CD4-positive, alpha-beta T cell treated with Interleukin-12 subunit alpha and Interleukin-12 subunit beta, for 1 hour (primary cell): Measurements from ENCODE around the gene IFI27L2.
"Not testable (repeated sequence)": the region's sequence is repeated elsewhere in the genome, so short reads cannot be mapped to it uniquely, and the experiment has no call there.

Source experiments
- DNase-seq: peaks from one replicate; pipeline ENCODE4 v3.0.0-alpha.2; 2020

The IFI27L2 gene, protein sequence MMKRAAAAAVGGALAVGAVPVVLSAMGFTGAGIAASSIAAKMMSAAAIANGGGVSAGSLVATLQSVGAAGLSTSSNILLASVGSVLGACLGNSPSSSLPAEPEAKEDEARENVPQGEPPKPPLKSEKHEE

DNA sequence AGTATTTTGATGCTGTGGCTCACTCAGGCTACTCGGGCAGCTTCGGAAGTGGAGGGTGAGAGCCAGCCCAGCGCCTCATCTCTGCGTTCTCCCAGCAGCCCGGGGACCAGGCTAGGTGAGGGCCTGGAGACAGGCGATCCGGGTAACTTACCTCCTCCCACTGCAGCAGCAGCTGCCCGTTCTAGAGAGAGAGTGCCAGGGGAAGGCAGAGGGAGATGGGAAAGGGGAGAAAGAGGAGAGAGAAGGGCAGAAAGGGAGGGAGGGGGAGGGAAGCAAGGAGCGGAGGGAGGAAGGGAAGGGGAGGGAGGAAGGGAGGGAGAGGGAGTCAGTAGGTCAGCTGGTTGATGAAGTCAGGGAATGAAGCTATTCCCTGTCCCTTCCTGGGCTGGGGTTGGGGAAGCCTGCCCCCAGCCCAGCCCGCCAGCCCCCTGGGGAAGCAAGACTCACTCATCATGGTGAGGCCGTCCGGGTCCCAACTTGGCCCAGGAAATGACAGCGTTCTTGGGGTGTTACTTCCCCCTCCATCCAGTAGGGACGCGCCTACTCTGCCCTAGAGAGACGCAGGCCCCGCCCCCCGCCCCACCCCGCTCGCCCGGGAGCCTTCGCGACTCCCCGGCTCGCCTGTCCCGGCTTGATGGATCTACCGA, at the start of gene IFI27L2:
IFI27L2 (minus strand) TSS at position 494 of the 647 bp plus-strand sequence; CDS start at position 454, 40 bp downstream.
- peak; percentile 75 for DNase-seq

DNA sequence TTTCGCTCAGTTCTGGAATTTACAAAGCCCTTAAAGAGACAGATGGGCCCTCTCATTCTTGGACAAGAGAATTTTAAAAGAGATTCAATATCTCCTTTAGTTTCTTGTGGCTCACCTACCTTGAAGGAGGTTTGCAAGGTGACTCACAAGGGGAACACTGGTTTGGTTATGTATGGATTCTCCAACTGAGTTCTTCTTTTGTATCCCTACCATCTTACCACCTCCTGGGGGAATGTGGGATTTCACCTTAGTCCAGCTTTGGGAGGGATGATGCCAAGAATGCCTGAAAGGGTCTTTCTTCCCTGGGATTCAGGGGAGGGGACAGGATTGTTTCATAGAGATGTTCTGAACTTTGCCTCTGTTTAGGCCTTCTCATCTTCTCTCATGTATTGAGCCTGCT, 48.4 kb upstream of the IFI27L2 start:
- DNase-seq = no peak

DNA sequence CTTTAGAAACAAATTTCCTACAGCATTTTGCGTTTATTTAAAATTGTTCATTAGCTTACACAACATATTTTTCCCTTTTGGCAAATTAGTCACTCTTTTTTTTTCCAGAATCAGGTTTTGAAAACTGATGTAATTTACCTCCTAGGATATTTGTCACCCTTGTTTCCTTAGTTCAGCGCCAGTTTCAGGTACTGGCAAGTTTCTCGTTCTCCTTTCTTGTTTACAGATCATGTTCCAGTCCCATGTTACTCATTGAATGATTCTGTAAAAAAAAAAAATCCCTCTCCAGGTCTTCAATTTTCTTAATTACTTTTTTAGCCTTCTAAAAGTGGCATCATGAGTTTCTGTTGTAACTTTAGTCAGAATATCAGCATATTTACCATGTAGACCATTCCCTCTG, 47.4 kb upstream of the IFI27L2 start:
- no peak for DNase-seq

DNA sequence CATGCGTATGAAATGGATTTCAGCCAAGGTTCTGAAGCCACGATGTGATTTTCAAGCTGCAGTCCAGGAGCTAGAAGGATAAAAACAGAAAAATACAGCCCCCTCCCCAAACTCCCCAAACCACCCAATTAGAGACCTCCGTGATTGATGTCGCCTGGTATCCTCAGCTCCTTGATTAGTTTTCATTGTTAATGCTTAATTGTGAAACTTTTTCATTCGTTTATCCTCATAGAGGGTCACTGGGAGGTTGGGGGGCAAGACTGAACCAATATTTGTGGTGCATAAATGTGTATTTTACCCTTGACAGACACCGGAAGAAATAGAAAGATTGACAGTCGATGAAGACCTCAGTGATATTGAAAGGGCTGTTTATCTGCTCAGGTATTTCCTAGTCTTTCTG, 46.3 kb upstream of the IFI27L2 start:
- no peak for DNase-seq

DNA sequence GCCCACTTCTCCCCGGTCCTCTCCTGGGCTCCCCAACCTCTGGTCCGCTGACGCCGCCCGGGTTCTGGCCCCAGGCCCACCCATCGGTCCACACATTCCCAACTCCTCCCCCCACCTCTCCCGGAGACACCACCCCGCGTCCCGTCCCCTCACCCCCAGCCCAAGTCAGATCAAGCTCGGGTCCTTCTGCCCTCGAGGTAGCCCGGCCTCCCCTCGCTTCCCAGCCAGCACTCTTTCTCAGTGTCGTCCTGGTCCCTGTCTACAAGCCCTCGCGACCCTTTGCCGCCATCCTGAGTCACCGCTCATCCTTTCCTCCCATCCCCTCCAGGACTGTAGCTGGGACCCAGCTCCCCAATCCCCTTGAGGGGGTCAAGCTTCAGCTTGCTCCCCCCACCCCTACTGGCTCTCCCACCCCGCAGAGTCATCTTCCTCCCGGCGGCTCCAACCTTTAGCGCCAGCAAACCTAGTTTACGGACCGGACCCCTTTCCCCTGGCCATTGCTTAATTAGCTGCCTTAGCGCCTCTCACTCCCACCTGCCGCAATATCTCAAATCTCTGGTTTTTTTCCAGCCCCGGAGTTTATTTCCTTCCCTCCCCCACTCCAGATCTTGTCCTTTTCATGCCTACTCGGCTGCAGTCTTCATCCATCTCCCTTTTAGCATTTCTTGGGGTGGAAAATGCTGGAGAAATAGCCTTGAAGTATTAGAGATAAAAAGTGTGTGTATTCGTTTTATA, 45.8 kb upstream of the IFI27L2 start:
- no peak for DNase-seq

DNA sequence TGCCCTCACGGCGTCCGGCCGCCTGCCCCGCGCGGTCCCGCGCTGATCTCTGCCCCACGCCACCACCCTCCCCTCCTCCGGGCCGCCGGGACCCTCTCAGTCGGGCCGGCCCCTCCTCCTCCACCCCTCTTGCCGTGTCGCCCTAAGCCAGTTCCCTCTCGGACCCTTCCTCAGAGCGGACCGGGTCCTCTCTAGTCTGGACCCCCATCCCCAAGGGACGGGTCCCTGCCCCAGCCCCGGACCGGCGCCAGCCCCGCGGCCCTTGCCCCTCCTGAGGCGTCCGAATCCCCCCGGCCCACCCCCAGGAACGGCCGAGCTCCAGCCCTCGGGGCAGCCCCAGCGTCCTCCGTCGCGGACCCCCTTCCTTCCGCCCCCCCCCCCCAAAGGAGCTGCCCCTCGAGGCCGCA, 45.2 kb upstream of the IFI27L2 start:
- no peak for DNase-seq

DNA sequence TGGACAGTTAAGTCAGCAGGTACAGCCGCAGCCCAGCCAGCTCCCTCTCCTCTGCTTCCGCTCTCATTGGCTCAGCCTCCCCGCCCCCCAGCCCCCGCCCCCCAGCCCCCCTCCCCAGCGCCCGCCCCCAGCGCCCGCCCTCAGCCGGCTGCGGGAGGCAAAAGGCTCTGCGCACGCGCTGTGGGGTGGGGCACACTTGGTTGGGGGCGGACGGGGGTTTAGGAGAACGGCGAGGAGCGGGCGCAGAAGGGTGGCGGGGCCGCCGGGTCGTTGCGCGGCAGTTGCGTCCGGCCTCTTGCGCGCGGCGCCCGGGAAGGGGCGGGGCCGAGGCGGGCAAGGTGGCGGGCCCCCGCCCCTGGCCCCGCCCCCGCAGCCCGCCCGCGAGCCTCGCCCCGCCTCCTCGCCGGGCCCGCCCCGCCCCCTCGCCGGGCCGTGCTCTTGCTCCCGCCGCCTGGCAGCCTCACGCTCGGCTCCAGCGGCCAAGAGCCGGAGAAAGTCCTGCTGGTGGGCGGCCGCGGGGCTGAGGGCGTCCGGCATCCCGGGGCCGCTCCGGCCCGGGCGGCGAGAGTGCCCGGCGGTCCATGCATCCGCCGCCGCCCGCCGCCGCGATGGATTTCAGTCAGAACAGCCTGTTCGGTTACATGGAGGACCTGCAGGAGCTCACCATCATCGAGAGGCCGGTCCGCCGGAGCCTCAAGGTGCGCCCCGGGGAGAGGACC, 44.6 kb upstream of the IFI27L2 start, which contains the start of gene PPP4R4:
PPP4R4 (plus strand) TSS at position 438 of the 719 bp plus-strand sequence; CDS start at position 582, 144 bp downstream.
- peak; percentile 91 for DNase-seq

DNA sequence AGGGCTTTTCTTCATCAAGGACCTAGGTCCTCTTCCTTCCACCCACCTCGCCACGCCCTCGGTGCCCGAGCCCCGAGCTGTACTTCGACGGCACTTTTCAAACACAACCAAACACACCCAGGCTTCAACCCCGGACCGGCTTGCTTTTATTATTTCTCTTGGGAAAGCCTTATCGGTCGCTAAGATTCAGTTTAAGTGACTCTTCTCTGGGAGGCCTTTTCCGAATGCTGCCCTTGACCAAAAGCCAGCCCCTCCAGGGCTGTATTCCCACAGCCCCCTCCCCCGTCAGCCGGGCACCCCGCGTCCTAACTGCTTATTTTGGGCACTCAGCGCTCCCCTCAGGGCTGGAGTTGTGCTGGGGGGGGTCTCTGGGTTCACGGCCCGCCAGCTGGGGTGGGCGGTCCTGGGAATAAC, 44.1 kb upstream of the IFI27L2 start:
- peak; percentile 21 for DNase-seq

DNA sequence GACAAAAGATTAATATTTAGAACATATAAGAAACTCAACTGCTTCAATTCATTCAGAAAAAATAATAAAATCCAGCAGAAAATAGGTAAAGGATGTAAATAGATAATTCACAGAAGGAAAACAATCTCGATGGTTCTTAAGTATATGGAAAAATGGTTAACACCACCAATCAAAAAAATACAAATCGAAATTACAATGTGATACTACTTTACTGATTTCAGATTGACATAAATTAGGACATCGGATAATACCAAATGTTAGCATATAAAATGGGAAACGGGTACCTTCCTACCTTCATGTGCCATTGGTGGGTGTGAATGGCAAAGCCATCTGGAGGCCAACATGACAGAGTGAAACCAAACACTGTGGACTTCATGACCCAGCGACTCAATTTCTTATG, 43.1 kb upstream of the IFI27L2 start:
- no peak for DNase-seq

DNA sequence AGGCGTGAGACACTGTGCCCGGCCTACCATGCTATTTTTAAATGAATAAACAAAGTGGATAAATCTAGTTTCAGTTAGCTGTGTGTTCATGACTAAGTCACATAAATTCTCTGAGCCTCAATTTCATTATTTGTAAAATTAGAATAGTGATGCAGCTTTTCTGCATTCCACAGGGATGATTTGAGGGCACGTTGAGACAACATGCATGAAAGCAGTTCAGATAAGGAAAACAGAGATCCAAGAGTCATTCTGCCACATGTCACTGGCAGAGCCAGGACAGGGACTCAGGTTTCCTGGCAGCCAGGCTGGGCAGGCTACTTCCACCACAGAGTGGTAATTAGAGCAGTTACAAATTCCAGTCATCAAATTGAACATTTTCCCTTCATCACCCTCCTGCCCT, 41.8 kb upstream of the IFI27L2 start:
- DNase-seq = no peak

DNA sequence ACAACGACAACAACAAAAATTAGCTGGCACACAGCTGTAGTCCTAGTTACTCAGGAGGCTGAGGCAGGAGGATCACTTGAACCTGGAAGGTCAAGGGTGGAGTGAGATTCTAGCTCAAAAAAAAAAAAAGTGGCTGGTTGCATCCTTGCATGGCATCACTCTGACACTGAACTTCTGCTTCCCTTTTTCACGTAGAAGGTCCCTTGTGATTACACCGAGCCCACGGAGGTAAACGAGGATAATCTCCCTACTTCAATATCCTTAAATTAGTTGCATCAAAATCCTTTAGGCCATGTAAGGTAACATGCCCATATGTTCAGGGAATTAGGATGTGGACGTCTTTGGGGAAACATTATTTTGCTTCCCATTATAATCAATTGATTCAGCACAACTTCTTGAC, 40.7 kb upstream of the IFI27L2 start:
- DNase-seq = no peak

DNA sequence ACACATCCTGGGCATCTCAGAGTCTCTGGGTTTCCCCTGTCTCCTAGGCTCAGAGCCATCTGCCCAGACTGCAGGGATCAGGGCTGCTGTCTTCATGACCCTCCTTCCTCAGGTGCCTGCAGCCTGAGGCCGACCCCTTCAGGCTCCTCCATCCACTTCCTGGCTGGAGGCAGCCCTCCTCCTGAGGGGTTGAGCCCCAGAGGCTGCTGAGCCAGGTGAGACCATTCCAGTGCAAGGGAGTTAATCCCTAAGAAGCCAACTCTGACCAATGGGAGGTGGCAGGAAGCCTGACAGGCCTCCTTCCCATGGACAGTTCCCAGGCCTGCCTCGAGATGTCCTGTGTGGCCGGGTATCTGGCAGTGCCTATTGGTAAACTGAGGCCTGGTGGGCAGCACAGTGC, 36.3 kb upstream of the IFI27L2 start:
- no peak for DNase-seq

DNA sequence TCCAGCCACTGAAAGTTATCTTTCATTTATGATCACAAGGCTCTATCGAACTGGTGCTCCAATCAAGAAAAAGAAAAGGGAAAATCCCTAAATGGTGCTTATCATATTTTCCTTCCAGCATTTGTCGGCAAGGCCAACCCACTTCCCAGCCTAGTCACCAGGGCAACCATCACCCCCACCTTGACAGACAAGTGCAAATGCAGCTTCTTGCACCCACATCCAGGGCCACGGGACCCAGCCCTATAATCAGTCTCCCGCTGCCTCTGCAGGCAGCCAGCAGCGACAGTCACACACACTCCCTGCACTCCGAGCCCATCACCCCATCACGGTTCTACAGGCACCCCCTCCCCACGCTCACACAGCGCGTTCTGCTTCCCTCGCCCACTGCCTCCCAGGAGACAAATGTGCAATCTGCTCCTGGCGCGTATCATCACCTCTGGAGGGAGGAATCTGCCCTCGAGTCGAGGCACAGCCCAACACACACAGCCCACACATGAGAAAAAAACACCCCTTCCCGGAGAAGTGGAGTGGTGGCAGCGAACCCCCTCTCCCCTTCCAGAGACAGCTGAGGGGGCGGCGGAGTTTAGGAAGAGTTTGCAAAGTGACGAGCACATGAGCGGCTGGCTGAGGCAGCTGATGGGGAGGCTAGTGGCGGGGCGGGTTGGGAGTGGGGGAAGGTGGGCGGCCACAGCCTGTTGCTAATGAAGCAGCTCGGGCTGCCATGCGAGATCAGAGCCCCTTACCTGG, 35.5 kb upstream of the IFI27L2 start:
- no peak for DNase-seq

DNA sequence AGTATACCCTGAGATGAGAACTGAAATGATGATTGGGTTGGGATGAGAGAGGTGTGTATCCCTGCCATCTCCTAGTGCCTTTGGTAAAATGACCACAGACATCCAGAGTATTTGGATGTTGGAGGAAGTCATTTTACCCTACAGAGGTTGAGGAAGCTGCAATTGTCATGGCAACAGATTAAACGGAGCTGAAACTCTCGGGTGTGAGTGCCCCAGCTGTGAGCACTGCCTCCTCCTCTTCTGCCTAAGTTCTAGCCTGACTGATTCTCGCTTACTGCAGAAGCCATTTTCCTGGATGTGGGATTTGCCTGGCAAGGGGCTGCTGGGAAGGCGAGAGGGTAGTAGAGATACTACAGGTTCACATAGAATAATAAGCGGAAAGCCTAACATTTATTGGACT, 34.4 kb upstream of the IFI27L2 start:
- DNase-seq = no peak

DNA sequence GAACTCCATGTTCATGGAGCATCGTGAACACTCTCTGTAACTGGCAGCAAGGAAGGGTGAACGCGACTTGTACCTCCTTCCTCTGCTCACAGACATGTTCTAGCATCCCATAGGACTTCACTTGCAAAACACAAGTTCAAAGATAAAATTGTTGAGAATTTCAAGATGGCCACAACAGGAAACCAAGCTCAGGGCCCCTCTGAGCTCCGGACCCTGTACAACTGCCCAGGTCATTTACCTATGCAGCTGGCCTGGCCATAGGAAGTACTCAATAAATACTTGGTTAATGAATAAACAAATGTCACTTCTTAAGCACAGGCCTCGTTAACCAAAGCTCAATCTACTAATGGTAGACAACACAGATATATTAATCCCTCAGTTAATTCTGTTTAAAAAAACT, 33.1 kb upstream of the IFI27L2 start:
- DNase-seq = no peak

DNA sequence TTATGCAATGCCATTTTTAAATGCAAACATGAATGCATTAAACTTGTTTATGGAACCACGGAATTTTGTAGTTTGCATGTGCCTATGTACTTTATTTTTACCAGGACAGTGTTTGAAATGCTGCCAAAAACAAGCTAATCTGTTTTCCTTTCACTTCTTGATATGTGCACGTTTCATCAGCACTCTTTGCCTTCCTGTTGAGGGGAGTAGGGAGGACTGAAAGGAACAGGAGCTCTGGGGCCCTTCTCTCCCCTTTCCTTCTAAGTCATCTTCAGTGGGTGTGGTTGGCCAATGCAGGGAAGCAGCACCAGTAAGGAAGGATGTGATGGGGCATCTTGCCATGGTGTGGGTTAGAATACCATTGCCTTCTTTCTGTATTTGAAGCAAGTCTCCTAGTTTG, 32.6 kb upstream of the IFI27L2 start:
- no peak for DNase-seq

DNA sequence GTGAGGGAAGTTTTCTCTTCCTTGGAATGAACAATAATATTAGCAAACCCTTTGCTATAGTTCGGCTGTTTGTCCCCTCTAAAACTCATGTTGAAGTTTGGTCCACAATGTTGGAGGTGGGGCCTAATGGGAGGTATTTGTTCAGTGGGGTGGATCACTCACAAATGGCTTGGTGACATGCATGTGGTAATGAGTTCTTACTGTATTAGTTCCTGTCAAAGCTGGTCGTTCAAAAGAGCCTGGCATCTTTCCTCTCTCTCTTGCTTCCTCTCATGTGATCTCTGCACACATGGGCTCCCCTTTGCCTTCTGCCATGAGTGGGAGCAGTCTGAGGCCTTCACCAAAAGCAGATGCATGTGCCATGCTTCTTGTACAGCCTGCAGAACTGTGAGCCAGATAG, 31.7 kb upstream of the IFI27L2 start:
- no peak for DNase-seq

DNA sequence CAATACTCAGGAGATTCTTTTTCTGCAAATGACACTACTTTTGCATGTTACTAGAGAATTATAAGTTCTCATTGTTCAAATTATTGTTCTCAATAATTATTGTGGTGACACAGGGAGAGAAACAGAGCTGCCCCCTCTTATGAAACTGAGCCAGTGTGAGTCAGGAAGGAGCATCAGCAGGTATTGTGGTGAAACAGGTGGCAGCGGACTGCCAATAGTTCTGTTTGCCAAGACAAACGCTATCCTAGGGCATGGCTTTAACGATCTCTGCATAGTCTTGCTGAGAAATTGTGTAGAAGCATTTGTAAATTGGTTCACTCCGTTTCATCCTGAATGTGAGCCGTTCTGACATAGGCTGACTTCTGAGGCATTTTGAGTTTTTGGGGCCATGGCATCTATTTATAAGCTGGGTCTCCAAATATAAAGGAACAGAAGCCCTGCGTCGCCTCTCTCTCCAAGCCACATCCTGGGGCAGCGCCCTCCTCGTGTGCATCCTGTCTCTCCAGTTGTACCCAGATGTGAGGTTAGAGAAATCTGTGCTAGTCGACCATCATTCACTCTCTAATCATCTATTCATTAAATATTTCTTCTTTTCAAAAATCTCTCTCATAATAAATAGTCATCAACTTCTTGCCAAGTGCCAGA, 29.0 kb upstream of the IFI27L2 start:
- peak; percentile 47 for DNase-seq

DNA sequence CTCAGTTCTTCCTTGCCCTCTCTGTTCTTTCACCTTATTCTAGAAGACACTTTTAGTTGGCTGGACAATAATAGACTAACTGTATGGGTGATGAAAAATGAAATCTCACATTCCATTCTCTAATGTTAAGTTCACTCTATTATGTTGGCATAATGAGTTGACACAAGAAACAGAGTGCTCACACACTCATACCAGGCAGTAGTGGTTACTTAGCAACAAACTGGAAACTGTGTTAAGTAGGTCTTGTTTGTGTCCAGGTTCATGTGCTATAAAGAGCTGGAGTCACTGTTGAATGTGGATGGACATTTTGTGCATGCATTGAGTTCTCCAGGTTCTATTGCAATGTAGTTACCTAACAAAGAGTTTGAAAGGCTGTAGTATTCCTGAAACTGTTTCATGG, 27.8 kb upstream of the IFI27L2 start:
- DNase-seq = no peak

DNA sequence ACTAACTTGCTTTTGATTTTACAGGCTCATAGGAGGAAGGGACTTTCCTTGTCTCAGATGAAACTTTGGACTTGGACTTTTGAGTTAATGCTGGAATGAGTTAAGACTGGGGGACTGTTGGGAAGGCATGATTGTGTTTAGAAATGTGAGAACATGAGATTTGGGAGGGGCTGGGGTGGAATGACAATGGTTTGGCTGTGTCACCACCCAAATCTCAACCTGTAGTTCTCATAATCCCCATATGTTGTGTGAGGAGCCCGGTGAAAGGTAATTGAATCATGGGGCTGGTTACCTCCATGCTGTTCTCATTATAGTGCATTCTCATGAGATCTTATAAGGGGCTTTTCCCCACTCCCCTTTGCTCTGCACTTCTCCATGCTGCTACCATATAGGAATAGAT, 26.7 kb upstream of the IFI27L2 start:
- not testable (repeated sequence) for DNase-seq

DNA sequence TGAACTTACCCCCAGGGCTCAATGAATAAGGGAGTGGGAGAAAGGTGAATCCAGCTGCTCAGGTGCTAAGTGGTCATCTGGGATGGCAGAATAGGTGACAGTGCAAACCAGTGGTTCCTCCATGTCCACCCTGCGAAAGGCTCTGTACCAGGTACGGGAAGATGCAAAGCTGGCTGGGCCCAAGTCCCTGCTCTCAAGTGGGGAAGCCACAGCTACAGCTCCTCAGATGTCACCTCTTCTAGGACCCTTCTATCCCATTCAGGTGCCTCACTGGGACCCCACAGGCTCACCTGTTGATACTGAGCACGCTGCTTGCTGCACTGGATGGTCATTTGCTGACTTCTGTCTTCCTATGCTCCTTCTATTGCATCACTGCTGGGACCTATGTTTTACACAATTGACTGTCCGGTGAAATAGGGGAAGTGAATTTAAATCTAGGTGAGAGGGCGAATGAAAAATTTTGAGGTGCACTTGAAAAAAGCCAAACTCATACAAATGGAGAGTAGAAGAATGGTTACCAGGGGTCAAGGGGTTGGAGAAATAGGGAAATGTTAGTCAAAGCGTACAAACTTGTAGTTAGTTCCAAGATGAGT, 24.4 kb upstream of the IFI27L2 start:
- DNase-seq = no peak

DNA sequence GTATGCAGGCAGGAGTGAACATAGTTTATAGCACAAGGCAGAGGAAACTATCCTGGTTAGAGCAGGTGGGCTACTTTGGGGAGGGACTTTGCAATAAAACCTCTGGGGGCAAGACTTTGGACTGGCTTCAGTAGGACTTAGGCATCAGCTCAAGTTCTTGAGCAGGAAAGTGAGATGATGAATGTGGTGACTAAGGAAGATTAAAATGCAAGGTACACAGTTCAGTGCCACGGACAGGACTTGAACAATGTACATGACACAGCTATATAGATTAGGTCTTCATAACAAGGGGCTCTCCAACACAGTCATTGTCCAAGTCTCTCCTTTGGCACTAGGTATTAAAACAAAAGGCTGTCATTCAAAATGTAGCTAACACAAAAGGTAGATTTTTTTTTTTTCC, 23.3 kb upstream of the IFI27L2 start:
- no peak for DNase-seq
